ENCODE measurements around the gene UNC5B.

Gene UNC5B

GRCh38 chr10:71239946-71240795, 27.8 kb downstream of the UNC5B start:
- DNase-seq: no peak

GRCh38 chr10:71241114-71241829, 28.9 kb downstream of the UNC5B start:
- DNase-seq: no peak

GRCh38 chr10:71241830-71242621, 29.7 kb downstream of the UNC5B start:
- DNase-seq: peak; percentile 34 to 45

- DNase-seq: no peak
Observed at GRCh38 chr10:71242622-71243009, 30.2 kb downstream of the UNC5B start.

GRCh38 chr10:71243756-71244395, 31.5 kb downstream of the UNC5B start:
- DNase-seq: peak in 1 of 2 experiments; percentile 20

GRCh38 chr10:71244431-71245419, 32.4 kb downstream of the UNC5B start:
- peak; percentile 80 to 83 for DNase-seq

GRCh38 chr10:71245420-71246325, 33.3 kb downstream of the UNC5B start:
- no peak for DNase-seq

GRCh38 chr10:71246591-71247413, 34.4 kb downstream of the UNC5B start:
- peak; percentile 37 to 56 for DNase-seq

GRCh38 chr10:71247414-71247705, 35.0 kb downstream of the UNC5B start:
- DNase-seq: no peak

- no peak for DNase-seq
Observed at GRCh38 chr10:71247804-71248203, 35.4 kb downstream of the UNC5B start.

- peak; percentile 31 to 32 for DNase-seq
Observed at GRCh38 chr10:71248210-71248609, 35.8 kb downstream of the UNC5B start.

GRCh38 chr10:71249996-71250395, 37.6 kb downstream of the UNC5B start:
- DNase-seq: no peak

GRCh38 chr10:71250405-71250804, 38.0 kb downstream of the UNC5B start:
- DNase-seq: no peak

- no peak for DNase-seq
Observed at GRCh38 chr10:71250842-71251241, 38.5 kb downstream of the UNC5B start.

- no peak for DNase-seq
Observed at GRCh38 chr10:71251319-71251718, 38.9 kb downstream of the UNC5B start.

- DNase-seq: no peak
Observed at GRCh38 chr10:71252220-71252619, 39.9 kb downstream of the UNC5B start.

GRCh38 chr10:71253981-71254818, 41.8 kb downstream of the UNC5B start:
- no peak for DNase-seq

GRCh38 chr10:71254834-71255549, 42.6 kb downstream of the UNC5B start:
- DNase-seq: no peak

Data from Kasumi-1 (cell line).